Fibroblast of skin of right biceps (primary cell): ENCODE measurements around the gene MPIG6B.

ENCODE experiments used
- DNase-seq: peaks from one replicate; pipeline ENCODE4 v3.0.0-alpha.2; 2013

The MPIG6B gene

GRCh38 chr6:31723980-31724691 is 963 bp downstream of the MPIG6B start:
- DNase-seq: no peak

GRCh38 chr6:31725502-31726350 is 2.6 kb downstream of the MPIG6B start:
- DNase-seq: no peak

- no peak for DNase-seq
Measured at GRCh38 chr6:31727034-31727716, 4.0 kb downstream of the MPIG6B start.

- no peak for DNase-seq
Measured at GRCh38 chr6:31727717-31728671, 4.8 kb downstream of the MPIG6B start.

- DNase-seq: no peak
Measured at GRCh38 chr6:31728767-31729514, 5.8 kb downstream of the MPIG6B start, which contains the start of gene DDAH2. Gene DDAH2, minus strand, starts transcription at chr6:31729299. Its CDS starts 138 bp downstream, at chr6:31729161.

- DNase-seq: peak; percentile 82
Measured at GRCh38 chr6:31729515-31729978, 6.4 kb downstream of the MPIG6B start.

GRCh38 chr6:31729979-31730630 is 6.9 kb downstream of the MPIG6B start:
- peak; percentile 90 for DNase-seq

GRCh38 chr6:31730631-31731086 is 7.5 kb downstream of the MPIG6B start:
- DNase-seq: no peak

- no peak for DNase-seq
Measured at GRCh38 chr6:31732029-31732428, 8.9 kb downstream of the MPIG6B start.

GRCh38 chr6:31733734-31734133 is 10.6 kb downstream of the MPIG6B start:
- DNase-seq: no peak

- no peak for DNase-seq
Measured at GRCh38 chr6:31734247-31734820, 11.2 kb downstream of the MPIG6B start.

GRCh38 chr6:31734821-31735406 is 11.7 kb downstream of the MPIG6B start:
- peak; percentile 88 for DNase-seq

- DNase-seq: peak; percentile 90
Measured at GRCh38 chr6:31736021-31736767, 13.0 kb downstream of the MPIG6B start, which contains the start of gene CLIC1. Gene CLIC1, minus strand, starts transcription at chr6:31736530. Its CDS starts 230 bp downstream, at chr6:31736300.

GRCh38 chr6:31736768-31737314 is 13.7 kb downstream of the MPIG6B start:
- DNase-seq: no peak

GRCh38 chr6:31737315-31737990 is 14.3 kb downstream of the MPIG6B start:
- DNase-seq: no peak

- DNase-seq: peak; percentile 86
Measured at GRCh38 chr6:31737991-31738979, 15.1 kb downstream of the MPIG6B start.
